ENCODE measurements around the gene DCLK3.

Gene DCLK3

DNA sequence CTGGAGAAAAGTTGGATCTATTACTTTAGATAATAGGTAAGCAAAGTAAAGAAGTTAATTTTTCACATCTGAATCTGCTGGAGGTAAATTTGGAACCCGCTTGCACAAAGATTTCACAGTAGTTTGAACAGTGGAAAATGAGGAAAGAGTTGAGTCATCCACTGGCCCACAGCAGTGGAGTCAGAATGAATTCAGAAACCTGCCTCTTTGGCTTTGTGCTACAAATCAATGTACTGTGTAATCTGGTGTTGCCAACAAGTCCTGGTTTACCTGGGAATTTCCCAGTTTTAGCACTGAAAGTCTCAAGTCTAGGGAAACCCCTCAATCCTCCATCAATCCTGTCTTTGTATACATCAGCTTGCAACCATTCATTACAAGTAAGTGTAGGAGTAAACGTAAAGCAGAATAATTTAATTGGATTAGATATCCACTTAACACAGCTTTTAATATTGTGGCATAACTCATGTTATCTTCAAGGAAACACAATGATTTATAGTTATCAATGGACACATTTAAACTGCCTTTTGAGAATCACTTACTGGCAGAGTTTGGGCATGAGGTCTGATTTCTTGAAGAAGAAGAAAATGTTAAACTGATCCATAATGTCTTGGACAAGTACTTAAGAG, 100.6 kb downstream of the DCLK3 start:
- DNase-seq: no peak

DNA sequence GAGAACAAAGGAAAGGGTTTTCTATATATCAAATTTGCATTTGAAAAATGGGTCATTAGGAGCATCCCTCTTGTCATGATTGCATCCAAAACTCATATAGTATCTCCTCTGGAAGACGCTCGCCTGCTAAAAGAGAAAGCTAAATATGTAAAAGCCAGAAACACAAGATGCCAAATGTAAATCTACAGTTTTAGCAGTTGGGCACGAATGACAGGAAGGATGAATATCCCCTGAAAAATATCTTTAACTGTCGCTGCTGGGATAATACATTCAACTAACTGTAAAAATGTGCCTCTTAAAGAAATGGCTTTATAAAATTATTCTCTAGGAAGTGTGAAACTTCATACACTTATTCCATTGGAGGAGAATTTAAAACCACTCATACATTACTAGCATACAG, 101.7 kb downstream of the DCLK3 start:
- DNase-seq: no peak
